Activated CD4-positive, alpha-beta T cell treated with anti-CD3 and anti-CD28 coated beads, Interleukin-2, amount 50 U/mL, for 24 hours (primary cell): ENCODE measurements around the gene C2CD2L.
"Not testable (repeated sequence)": the region's sequence is repeated elsewhere in the genome, so short reads cannot be mapped to it uniquely, and the experiment has no call there.

Experiments
- DNase-seq, 2 donors: peaks; one replicate each; pipeline ENCODE4 v3.0.0-alpha.2; 2020; ENCODE audit warnings: low read depth in 1 of 2, low spot score in 1 of 2

Gene C2CD2L

DNA sequence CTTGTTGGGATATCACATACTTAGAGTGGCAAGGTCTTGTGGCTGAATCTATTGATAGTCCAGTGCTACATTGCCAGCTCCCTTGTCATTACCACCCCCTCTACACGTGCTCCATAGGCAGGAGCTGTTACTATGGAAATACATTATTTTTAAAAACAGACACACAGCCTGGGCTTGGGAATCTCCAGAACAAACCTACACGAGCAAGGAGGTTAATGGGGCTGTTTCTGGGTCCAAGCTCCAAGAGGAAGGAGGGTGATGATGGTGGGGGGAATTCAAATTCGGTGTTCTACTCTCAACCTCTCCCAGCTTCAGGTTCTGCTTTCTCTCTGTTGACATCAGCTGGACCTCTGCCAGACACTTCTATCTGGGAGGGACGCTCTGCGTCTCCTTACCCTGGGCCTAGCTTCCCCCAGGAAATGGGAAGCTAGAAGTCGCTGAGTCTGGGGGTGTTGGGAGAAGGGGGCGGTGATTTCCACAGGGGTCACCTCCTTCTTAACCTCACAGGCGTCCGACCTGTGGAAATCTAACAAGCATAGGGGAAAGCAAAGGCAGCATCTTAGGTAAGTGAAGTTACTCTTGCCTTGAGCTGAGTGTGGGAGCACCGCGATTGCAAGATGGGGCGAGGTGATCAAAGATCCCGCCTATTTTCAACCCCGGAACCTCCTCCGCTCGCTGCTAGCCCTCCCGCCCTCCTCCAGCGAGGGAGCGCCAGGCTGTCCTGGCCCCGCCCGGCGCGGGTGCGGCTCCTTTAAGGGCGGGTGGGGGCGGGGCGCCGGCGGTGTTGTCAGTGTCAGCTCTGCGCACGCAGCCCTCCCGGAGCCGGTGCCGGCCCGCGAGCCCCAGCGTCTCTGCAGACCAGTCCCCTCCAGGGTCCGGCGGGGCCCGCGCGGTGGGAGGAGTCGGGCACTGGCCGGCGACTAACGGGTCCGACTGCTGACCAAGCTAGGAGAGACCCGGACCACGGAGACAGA, at the start of gene C2CD2L:
TSS of gene C2CD2L (plus strand) at position 781 of the 974 bp plus-strand sequence. CDS start 398 bp downstream, outside the sequence.
- DNase-seq, result peak; percentile 69 to 85

DNA sequence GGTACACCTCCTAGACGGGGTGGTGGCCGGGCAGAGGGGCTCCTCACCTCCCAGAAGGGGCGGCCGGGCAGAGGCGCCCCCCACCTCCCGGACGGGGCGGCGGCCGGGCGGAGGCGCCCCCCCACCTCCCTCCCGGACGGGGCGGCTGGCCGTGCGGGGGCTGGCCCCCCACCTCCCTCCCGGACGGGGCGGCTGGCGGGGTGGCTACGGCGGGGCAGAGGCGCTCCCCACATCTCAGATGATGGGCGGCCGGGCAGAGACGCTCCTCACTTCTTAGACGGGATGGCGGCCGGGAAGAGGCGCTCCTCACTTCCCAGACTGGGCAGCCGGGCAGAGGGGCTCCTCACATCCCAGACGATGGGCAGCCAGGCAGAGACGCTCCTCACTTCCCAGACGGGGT, 48.0 kb upstream of the C2CD2L start:
- not testable (repeated sequence) for DNase-seq

DNA sequence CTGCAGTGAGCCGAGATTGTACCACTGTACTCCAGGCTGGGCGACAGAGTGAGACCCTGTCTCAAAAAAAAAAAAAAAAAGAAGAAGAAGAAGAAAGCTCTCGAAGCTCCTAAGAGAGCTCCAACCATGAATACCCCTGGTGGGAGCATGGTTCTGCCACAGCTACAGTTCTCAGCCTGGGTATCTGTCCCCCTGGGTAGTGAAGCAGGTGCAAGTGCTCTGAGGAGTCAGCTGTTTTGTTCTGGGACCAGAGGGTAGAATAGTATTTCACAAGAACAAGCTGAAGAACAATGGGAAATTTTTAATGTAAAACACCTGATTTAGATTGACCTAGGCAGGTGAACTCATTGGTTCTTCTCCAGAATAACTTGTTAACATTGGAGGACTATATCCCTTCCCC, 45.9 kb upstream of the C2CD2L start:
- DNase-seq, result no peak

DNA sequence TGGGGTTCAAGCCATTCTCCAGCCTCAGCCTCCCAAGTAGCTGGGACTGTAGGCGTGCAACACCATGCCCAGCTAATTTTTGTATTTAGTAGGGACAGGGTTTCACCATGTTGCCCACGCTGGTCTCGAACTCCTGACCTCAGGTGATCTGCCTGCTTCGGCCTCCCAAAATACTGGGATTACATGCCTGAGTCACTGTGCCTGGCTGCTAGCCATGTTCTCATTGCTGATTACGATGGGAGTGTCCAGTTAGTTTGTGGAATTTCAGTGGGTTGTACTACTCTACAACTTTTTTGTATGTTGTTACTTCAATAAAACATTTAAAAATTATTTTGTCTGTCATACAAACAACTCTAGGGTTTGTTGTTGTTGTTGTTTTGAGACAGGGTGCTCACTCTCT, 44.4 kb upstream of the C2CD2L start:
- no peak for DNase-seq

DNA sequence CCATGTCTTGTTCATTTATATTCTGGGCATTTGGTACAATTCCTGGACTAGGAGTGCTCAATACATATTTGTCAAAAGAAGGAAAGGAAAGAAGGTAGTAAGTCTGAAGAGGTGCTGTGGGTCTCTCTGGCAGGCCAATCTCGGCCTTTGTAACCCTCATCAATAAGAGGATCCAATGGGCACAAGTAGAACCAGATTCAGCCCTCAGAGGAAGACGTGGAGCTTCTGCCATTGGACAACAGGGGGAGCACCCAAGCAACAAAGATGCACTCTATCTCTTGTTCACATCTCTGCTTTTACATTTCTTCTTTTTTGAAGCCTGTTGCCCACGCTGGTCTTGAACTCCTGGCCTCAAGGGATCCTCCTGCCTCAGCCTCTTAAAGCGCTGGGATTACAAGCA, 41.8 kb upstream of the C2CD2L start:
- DNase-seq, result peak in 1 of 2 donors; percentile 32

DNA sequence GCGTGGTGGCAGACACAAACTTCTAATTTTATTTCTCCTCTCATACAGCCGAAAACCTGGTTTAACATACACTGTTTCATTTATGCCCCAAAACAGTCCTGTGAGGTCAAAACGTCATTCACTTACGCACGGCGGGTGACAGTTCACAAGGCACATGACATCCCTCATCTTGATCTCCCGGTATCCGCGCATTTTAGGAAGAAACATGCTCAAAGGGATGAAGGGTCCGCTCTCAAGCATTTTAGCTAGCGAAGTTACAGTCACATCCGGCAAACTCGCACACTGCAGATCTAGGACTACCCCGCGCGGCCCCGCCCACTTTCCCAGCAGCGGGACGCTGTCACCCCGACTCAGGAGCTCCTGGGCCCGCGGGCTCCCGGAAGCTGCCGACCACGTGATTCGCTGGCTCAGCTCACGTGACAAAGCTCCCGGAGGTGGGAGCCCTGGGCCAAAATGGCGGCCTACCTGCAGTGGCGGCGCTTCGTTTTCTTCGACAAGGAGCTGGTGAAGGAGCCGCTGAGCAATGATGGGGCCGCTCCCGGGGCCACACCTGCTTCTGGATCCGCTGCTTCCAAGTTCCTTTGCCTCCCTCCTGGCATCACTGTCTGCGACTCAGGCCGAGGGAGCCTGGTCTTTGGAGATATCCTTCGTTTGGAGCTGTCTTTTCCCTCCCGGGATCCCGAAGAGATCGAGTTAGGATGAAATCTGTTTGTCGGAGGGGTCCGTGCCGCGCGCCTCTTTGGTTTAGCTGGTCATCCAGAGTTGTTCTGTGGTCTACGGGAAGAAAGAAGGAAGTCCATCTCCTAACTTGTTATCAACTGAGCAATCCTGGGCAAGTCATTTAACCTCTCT, 39.5 kb upstream of the C2CD2L start, which contains the start of gene VPS11:
TSS of gene VPS11 (plus strand) at position 448 of the 852 bp plus-strand sequence. CDS start at position 454, 6 bp downstream.
- peak; percentile 91 to 97 for DNase-seq

DNA sequence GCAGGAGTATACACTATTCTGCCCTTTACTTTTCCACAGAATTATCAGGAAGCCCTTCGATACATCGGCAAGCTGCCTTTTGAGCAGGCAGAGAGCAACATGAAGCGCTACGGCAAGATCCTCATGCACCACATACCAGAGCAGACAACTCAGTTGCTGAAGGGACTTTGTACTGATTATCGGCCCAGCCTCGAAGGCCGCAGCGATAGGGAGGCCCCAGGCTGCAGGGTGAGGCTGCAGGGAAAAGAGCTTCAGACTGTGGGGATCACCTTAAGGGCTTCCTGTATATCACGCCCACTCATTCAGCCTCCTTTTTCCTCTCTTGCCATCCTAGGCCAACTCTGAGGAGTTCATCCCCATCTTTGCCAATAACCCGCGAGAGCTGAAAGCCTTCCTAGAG, 29.3 kb upstream of the C2CD2L start:
- DNase-seq, result no peak

DNA sequence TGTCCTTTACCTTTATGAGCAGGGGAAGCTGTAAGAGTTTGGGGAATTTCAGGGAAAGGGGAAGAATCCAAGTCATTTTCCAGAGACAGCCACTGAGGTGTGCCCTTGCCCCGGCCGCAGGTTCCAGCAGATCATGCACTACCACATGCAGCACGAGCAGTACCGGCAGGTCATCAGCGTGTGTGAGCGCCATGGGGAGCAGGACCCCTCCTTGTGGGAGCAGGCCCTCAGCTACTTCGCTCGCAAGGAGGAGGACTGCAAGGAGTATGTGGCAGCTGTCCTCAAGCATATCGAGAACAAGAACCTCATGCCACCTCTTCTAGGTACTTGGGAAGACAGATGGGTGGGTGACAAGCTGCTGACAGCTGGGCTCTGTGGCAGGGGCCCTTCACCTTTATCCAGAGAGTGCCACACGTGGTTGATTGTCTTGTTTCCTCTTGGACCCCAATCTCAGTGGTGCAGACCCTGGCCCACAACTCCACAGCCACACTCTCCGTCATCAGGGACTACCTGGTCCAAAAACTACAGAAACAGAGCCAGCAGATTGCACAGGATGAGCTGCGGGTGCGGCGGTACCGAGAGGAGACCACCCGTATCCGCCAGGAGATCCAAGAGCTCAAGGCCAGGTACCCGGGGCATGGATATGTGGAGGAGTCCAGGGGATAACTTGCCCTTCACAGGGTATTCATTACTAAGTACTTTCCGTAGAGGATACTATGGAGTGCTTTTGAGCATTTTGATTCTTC, 28.3 kb upstream of the C2CD2L start:
- no peak for DNase-seq

DNA sequence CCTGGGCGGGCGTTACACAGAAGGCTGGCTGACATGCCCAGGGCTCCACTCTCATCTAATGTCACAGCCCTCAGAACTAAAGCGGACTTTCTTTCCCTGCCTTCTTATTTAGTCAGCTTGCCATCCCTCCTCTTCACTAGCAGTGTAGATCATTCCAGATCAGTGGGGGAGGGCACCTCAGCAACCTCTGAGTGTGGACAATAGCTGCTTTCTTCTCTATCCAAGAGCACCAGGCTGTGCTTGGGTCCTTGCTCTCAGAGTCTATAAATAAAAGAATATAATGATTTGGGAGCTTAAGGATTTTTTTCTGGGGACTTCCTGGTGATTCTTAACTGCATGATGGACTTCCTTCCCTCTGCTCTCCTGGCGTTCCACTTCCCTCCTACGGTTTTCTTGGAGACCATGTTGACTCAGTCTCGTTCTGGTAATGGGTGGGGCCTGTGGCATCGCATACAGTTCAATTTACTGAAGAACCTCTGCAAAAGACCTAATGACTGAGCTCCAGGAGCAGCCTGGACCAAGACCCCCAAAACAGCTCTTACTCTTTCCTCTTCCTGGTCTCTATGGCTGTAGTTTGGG, 25.4 kb upstream of the C2CD2L start:
- DNase-seq, result no peak

DNA sequence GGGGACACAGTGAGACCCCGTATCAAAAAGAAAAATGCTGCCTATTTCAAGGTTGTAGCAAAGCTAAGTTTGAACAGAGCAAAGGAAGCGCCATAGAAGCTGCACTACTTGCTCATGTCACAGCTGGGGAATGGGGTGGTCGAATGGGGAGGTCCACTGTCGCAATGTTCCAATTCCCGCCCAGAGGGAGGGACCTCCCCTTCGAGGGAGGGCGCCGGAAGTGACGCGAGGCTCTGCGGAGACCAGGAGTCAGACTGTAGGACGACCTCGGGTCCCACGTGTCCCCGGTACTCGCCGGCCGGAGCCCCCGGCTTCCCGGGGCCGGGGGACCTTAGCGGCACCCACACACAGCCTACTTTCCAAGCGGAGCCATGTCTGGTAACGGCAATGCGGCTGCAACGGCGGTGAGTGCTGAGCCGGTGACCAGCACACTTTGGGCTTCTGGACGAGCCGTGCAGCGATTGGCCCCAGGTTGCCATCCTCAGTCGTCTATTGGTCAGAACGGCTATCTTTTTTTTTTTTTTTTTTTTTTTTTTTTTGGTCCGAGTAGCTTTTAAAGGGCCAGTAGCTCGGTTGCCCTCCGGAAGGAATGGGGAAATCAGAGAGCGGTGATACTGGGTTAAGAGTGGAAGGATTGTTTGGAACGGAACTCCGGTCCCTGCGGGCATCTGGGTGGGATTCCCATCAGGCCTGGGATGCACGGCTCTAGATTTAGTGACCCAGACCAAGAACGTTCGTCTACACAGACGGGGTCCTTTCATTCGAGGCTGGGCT, 22.3 kb upstream of the C2CD2L start, which contains the start of gene HMBS:
TSS of gene HMBS (plus strand) at position 219 of the 774 bp plus-strand sequence. CDS start at position 372, 153 bp downstream.
- DNase-seq, result peak; percentile 83 to 90

DNA sequence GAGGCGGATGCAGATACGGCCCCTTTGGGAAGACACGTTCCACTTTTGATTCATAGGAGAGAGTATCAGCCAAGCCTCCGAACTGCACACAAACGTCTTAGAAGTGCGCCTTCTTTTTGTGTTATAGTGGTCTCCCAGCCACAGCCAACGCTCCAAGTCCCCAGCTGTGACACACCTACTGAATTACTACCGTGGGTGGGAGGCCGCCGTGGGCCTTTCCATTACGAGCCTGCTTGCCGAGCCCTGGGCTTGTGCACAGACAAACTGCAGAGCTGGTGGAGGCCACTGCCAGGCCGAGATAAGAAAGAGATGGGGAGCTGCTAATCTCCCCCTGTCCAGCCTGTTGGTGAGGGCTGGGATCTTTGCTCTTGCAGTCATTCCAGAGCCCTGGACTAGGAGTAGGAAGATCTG, 21.7 kb upstream of the C2CD2L start:
- peak in 1 of 2 donors; percentile 27 for DNase-seq

DNA sequence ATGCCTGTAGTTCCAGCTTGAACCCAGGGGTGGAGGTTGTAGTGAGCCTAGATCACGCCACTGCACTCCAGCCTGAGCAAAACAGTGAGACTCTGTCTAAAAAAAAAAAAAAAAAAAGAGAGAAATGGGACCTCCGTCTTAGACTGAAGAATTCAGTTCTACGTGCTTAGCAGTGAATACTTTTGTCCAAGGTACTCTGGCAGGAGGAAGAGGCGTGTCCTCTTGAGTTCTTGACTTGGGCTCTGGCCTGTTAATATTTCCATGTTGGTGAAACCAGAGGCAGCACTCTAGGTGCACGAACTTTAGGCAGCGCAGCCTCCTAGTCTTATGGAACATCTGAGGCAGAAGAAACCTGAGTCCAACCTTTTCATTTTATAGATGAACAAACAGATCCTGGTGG, 20.0 kb upstream of the C2CD2L start:
- no peak for DNase-seq

DNA sequence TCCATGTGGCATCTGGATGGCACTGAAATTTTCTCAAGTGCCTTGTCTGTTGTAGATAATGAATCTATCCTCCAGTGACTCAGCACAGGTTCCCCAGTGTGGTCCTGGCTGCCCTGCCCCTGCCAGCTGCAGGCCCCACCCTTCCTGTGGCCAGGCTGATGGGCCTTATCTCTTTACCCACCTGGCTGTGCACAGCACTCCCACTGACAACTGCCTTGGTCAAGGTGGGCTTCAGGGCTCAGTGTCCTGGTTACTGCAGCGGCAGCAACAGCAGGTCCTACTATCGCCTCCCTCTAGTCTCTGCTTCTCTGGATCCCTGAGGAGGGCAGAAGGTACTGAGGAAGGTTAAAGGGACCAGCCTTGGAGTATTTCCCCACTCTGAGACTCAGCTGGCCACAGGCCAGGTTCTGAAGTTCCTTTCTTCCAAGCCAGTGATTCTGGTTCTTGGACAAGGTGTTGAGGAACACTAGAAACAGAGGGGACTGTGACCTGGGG, 19.4 kb upstream of the C2CD2L start:
- no peak for DNase-seq

DNA sequence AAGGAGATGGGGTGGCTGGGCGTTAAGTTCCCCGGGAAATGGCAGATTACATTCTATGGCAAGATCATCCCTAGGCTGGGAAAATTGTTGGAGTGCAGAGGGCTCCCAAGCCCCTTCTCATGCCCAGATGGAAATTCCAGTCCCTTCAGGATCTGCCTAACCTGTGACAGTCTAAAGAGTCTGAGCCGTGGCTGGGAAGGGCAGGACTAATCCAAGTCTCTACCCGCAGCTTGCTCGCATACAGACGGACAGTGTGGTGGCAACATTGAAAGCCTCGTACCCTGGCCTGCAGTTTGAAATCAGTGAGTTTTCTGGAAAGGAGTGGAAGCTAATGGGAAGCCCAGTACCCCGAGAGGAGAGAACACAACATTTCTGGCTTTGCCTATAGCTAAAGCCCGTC, 18.7 kb upstream of the C2CD2L start:
- DNase-seq, result no peak

DNA sequence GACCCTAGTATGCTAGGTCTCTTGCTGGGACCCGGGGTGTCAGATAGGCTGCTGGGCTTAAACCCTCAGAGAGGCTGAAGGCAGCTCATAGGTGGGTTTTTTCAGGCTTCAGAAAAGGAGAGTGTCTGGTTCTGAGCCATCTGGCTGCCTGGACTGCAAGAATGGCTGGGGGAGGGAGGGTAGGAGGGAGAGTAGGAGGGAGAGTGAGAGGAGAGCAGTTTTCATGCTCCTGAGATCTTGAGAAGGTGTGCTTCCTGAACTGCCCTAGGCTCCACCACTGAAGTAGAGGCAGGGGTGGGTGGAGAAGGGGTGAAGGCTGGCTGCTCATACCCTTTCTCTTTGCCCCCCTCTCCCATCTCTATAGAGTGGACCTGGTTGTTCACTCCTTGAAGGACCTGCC, 17.8 kb upstream of the C2CD2L start:
- no peak for DNase-seq

DNA sequence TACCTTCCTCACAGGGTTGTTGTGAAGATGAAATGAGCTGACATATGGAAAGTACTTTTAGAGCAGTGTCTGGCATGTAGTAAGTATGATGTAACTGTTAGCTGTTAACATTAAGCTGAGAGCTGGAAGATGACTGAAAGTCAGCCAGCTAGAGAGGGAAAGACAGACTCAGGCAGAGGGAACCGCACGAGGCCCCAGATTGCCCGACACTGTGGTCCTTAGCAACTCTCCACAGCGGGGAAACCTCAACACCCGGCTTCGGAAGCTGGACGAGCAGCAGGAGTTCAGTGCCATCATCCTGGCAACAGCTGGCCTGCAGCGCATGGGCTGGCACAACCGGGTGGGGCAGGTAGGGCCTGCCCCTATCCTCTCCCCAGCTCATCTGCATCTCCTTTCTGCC, 16.0 kb upstream of the C2CD2L start:
- DNase-seq, result no peak

DNA sequence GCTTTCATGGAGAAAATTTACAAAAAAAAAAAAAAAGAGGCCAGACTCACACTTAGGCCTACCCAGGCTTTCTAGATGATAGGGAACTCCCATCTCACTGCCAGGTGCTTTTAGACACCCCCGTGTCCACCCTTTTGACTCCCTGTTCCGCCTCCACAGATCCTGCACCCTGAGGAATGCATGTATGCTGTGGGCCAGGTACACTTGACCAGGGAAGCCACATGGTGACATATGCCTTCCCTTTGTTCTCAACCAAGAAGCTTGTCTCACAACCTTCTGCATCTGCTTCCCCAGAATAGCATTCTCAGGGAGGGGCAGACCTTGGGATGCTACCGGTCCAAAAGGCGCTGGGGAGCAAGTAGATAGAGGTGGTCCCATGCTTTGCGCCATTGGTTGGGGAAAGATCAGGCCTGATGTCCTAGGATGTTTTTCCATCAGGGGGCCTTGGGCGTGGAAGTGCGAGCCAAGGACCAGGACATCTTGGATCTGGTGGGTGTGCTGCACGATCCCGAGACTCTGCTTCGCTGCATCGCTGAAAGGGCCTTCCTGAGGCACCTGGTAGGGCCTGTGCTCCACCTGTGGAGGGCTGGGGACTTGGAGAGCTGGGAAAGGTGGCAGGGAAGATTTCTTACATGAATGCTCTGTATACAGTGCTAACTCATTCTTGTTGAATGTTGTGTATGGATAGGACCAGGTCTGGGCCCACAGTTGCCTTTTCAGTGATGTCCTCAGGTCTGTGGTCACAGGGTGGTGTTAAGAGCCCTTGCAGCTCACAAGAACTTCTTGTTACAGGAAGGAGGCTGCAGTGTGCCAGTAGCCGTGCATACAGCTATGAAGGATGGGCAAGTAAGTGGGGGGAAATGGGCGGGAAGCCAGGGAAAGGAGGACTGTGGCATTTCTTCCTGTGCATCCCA, 14.9 kb upstream of the C2CD2L start:
- DNase-seq, result no peak
